RWPE2 (cell line): ENCODE results near the gene S100A11.

Source experiments
- ATAC-seq: fragments of 200-7000 bp; cut with Tn5 transposase; 3 replicates; pipeline ENCODE4 v1.9.1; 2021; ENCODE audit warnings: low read depth
- DNase-seq: peaks from one replicate; pipeline ENCODE4 v3.0.0-alpha.2; 2020; ENCODE audit warnings: low spot score
- H3K27ac ChIP-seq: fragments of 450-650 bp; 2 replicates; pipeline ENCODE4 v1.5.1; 2017; ENCODE audit warnings: mild to moderate bottlenecking; ENCODE audit not compliant: poor library complexity, severe bottlenecking
- H3K27me3 ChIP-seq: fragments of 250-450 bp; sonication (Bioruptor Pico); 2 replicates; pipeline ENCODE4 v1.5.1; 2021; ENCODE audit warnings: mild to moderate bottlenecking, moderate library complexity; ENCODE audit not compliant: insufficient read depth, poor library complexity, severe bottlenecking
- H3K36me3 ChIP-seq: fragments of 250-450 bp; sonication (Bioruptor Pico); 2 replicates; pipeline ENCODE4 v1.5.1; 2020; ENCODE audit warnings: low read depth, mild to moderate bottlenecking, moderate library complexity
- H3K4me1 ChIP-seq: fragments of 250-450 bp; sonication (Bioruptor Pico); 2 replicates; pipeline ENCODE4 v1.5.1; 2021; ENCODE audit warnings: mild to moderate bottlenecking, moderate library complexity; ENCODE audit not compliant: insufficient read depth, poor library complexity, severe bottlenecking
- H3K4me3 ChIP-seq: fragments of 250-450 bp; sonication (Bioruptor Pico); 2 replicates; pipeline ENCODE4 v1.5.1; 2021; ENCODE audit warnings: mild to moderate bottlenecking, moderate library complexity; ENCODE audit not compliant: severe bottlenecking
- H3K9me3 ChIP-seq: fragments of 250-450 bp; sonication (Bioruptor Pico); 2 replicates; pipeline ENCODE4 v1.5.1; 2021; ENCODE audit warnings: mild to moderate bottlenecking, moderate library complexity; ENCODE audit not compliant: severe bottlenecking
- CTCF ChIP-seq: fragments of 450-650 bp; IDR thresholded peaks from one replicate; pipeline ENCODE4 v1.5.1; 2017; ENCODE audit warnings: mild to moderate bottlenecking, moderate library complexity; ENCODE audit not compliant: poor library complexity, severe bottlenecking

The S100A11 gene

GRCh38 chr1:152072311-152072710 is 35.5 kb upstream of the S100A11 start:
- no peaks in the 10 kb centered on the region for H3K9me3 ChIP-seq
- H3K27me3 ChIP-seq, result peaks cover 8% of the 10 kb centered on the region

GRCh38 chr1:152071123-152071522 is 34.3 kb upstream of the S100A11 start:
- Histone ChIP-seq H3K27ac (no peak overlapping the region), H3K9me3 (peaks cover 3% of the 10 kb centered on the region), H3K4me1 (no peaks in the 10 kb centered on the region), H3K27me3 (peaks cover 8% of the 10 kb centered on the region), H3K36me3 (no peaks in the 10 kb centered on the region), H3K4me3 (no peak overlapping the region)
- TF ChIP-seq CTCF, result no peak
- ATAC-seq (no peak), DNase-seq (no peak)

More at GRCh38 chr1:152072311-152072710, 35.5 kb upstream of the S100A11 start:
- Histone ChIP-seq H3K4me3 (no peak overlapping the region), H3K4me1 (no peaks in the 10 kb centered on the region), H3K36me3 (no peaks in the 10 kb centered on the region), H3K27ac (no peak overlapping the region)
- DNase-seq, result no peak
- no peak for TF ChIP-seq CTCF
- no peak for ATAC-seq

- Histone ChIP-seq H3K27ac (no peak overlapping the region), H3K4me1 (no peaks in the 10 kb centered on the region), H3K9me3 (peaks cover 3% of the 10 kb centered on the region), H3K36me3 (no peaks in the 10 kb centered on the region), H3K4me3 (no peak overlapping the region), H3K27me3 (peaks cover 6% of the 10 kb centered on the region)
- DNase-seq (no peak), ATAC-seq (no peak)
- no peak for TF ChIP-seq CTCF
Measured at GRCh38 chr1:152067929-152068328, 31.1 kb upstream of the S100A11 start.

GRCh38 chr1:152067150-152067549 is 30.3 kb upstream of the S100A11 start:
- peaks cover 6% of the 10 kb centered on the region for H3K27me3 ChIP-seq
- no peaks in the 10 kb centered on the region for H3K4me1 ChIP-seq
- no peak overlapping the region for H3K27ac ChIP-seq
- peaks cover 3% of the 10 kb centered on the region for H3K9me3 ChIP-seq
- H3K4me3 ChIP-seq, result no peak overlapping the region
- no peaks in the 10 kb centered on the region for H3K36me3 ChIP-seq
- ATAC-seq (no peak), DNase-seq (no peak)
- TF ChIP-seq CTCF, result no peak

- Histone ChIP-seq H3K4me3 (no peak overlapping the region), H3K27ac (no peak overlapping the region), H3K27me3 (peaks cover 3% of the 10 kb centered on the region), H3K36me3 (no peaks in the 10 kb centered on the region), H3K9me3 (peaks cover 3% of the 10 kb centered on the region), H3K4me1 (no peaks in the 10 kb centered on the region)
- no peak for TF ChIP-seq CTCF
- ATAC-seq (no peak), DNase-seq (no peak)
Measured at GRCh38 chr1:152061952-152062351, 25.1 kb upstream of the S100A11 start.
